Subcutaneous abdominal adipose tissue (tissue), 5 donors: ENCODE results near the gene CTNNA3.
"Not testable (repeated sequence)": the region's sequence is repeated elsewhere in the genome, so short reads cannot be mapped to it uniquely, and the experiment has no call there.

Source experiments
- H3K27ac ChIP-seq: one replicate; pipeline ENCODE4 v1.7.0; 2013; ENCODE audit warnings: low read depth, mild to moderate bottlenecking, inconsistent platforms, low read length, moderate library complexity
- H3K27me3 ChIP-seq, 5 donors: one replicate each; pipeline ENCODE4 v1.7.0; 2013; ENCODE audit warnings: low read length in 5 of 5, inconsistent platforms in 1 of 5; ENCODE audit not compliant: control insufficient read depth in 5 of 5, insufficient read depth in 4 of 5
- H3K36me3 ChIP-seq, 5 donors: one replicate each; pipeline ENCODE4 v1.7.0; 2013; ENCODE audit warnings: low read length in 5 of 5; ENCODE audit not compliant: control insufficient read depth in 5 of 5, insufficient read depth in 5 of 5
- H3K4me1 ChIP-seq, 5 donors: one replicate each; pipeline ENCODE4 v1.7.0; 2013; ENCODE audit warnings: low read length in 5 of 5, mild to moderate bottlenecking in 3 of 5, moderate library complexity in 1 of 5; ENCODE audit not compliant: control insufficient read depth in 5 of 5, insufficient read depth in 5 of 5
- H3K4me3 ChIP-seq, 5 donors: one replicate each; pipeline ENCODE4 v1.7.0; 2013; ENCODE audit warnings: low read length in 5 of 5, low read depth in 1 of 5
- H3K9ac ChIP-seq, 5 donors: one replicate each; pipeline ENCODE4 v1.7.0; 2013; ENCODE audit warnings: low read length in 5 of 5, mild to moderate bottlenecking in 4 of 5, moderate library complexity in 3 of 5
- H3K9me3 ChIP-seq, 5 donors: one replicate each; pipeline ENCODE4 v1.7.0; 2013; ENCODE audit warnings: low read length in 5 of 5; ENCODE audit not compliant: control insufficient read depth in 5 of 5
- donor health status: healthy.
- donor health status: healthy.
- donor health status: healthy.
- donor health status: healthy.
- donor health status: healthy.

The CTNNA3 gene

GRCh38 chr10:66394342-66395063 lies 1301.5 kb downstream of the CTNNA3 start:
- no peak overlapping the region for H3K4me3 ChIP-seq
- no peaks in the 10 kb centered on the region for H3K27me3 ChIP-seq
- H3K27ac ChIP-seq, result no peak overlapping the region
- H3K36me3 ChIP-seq, result no peaks in the 10 kb centered on the region
- no peak overlapping the region for H3K9ac ChIP-seq
- H3K4me1 ChIP-seq, result no peaks in the 10 kb centered on the region
- H3K9me3 ChIP-seq, result no peaks in the 10 kb centered on the region

GRCh38 chr10:66390926-66391325 lies 1305.1 kb downstream of the CTNNA3 start:
- no peaks in the 10 kb centered on the region for H3K9me3 ChIP-seq
- no peaks in the 10 kb centered on the region for H3K27me3 ChIP-seq
- no peak overlapping the region for H3K4me3 ChIP-seq
- no peak overlapping the region for H3K9ac ChIP-seq
- no peaks in the 10 kb centered on the region for H3K4me1 ChIP-seq
- no peak overlapping the region for H3K27ac ChIP-seq
- H3K36me3 ChIP-seq, result no peaks in the 10 kb centered on the region

GRCh38 chr10:66381045-66381444 lies 1315.0 kb downstream of the CTNNA3 start:
- no peak overlapping the region for H3K4me3 ChIP-seq
- H3K9ac ChIP-seq, result no peak overlapping the region
- peaks cover 0 to 4% (median 0%) of the 10 kb centered on the region in 5 donors for H3K4me1 ChIP-seq
- peaks cover 0 to 3% (median 0%) of the 10 kb centered on the region in 5 donors for H3K9me3 ChIP-seq
- H3K27me3 ChIP-seq, result no peaks in the 10 kb centered on the region
- no peak overlapping the region for H3K27ac ChIP-seq
- no peaks in the 10 kb centered on the region for H3K36me3 ChIP-seq

- Histone ChIP-seq H3K27me3 (no peaks in the 10 kb centered on the region), H3K9me3 (peaks cover 0 to 3% (median 0%) of the 10 kb centered on the region in 5 donors), H3K9ac (no peak overlapping the region), H3K4me3 (no peak overlapping the region), H3K4me1 (peaks cover 0 to 4% (median 0%) of the 10 kb centered on the region in 5 donors), H3K36me3 (no peaks in the 10 kb centered on the region), H3K27ac (no peak overlapping the region)
Observed at GRCh38 chr10:66378117-66378876, 1317.7 kb downstream of the CTNNA3 start.

GRCh38 chr10:66368146-66368545 lies 1327.8 kb downstream of the CTNNA3 start:
- peaks cover 0 to 2% (median 0%) of the 10 kb centered on the region in 5 donors for H3K9me3 ChIP-seq
- no peaks in the 10 kb centered on the region for H3K27me3 ChIP-seq
- H3K9ac ChIP-seq, result no peak overlapping the region
- no peak overlapping the region for H3K4me3 ChIP-seq
- no peaks in the 10 kb centered on the region for H3K4me1 ChIP-seq
- no peak overlapping the region for H3K27ac ChIP-seq
- no peaks in the 10 kb centered on the region for H3K36me3 ChIP-seq

GRCh38 chr10:66366163-66366562 lies 1329.8 kb downstream of the CTNNA3 start:
- H3K4me3 ChIP-seq, result no peak overlapping the region
- H3K4me1 ChIP-seq, result no peaks in the 10 kb centered on the region
- no peak overlapping the region for H3K9ac ChIP-seq
- H3K27ac ChIP-seq, result no peak overlapping the region
- H3K27me3 ChIP-seq, result no peaks in the 10 kb centered on the region
- no peaks in the 10 kb centered on the region for H3K36me3 ChIP-seq
- H3K9me3 ChIP-seq, result peaks cover 0 to 2% (median 0%) of the 10 kb centered on the region in 5 donors

- no peaks in the 10 kb centered on the region for H3K4me1 ChIP-seq
- H3K9me3 ChIP-seq, result peaks cover 0 to 2% (median 0%) of the 10 kb centered on the region in 5 donors
- H3K27ac ChIP-seq, result no peak overlapping the region
- no peak overlapping the region for H3K9ac ChIP-seq
- H3K36me3 ChIP-seq, result no peaks in the 10 kb centered on the region
- no peak overlapping the region for H3K4me3 ChIP-seq
- no peaks in the 10 kb centered on the region for H3K27me3 ChIP-seq
Observed at GRCh38 chr10:66365686-66366085, 1330.3 kb downstream of the CTNNA3 start.

GRCh38 chr10:66362522-66362921 lies 1333.5 kb downstream of the CTNNA3 start:
- H3K4me1 ChIP-seq, result no peaks in the 10 kb centered on the region
- no peaks in the 10 kb centered on the region for H3K27me3 ChIP-seq
- H3K27ac ChIP-seq, result no peak overlapping the region
- H3K4me3 ChIP-seq, result no peak overlapping the region
- H3K9me3 ChIP-seq, result peaks cover 0 to 2% (median 0%) of the 10 kb centered on the region in 5 donors
- no peak overlapping the region for H3K9ac ChIP-seq
- no peaks in the 10 kb centered on the region for H3K36me3 ChIP-seq

- not testable (repeated sequence) for H3K9ac ChIP-seq, H3K27me3 ChIP-seq, H3K36me3 ChIP-seq, H3K4me3 ChIP-seq, H3K27ac ChIP-seq, H3K9me3 ChIP-seq, H3K4me1 ChIP-seq
Observed at GRCh38 chr10:66353822-66354221, 1342.2 kb downstream of the CTNNA3 start.

- Histone ChIP-seq H3K27me3 (no peaks in the 10 kb centered on the region), H3K27ac (no peak overlapping the region), H3K4me1 (no peaks in the 10 kb centered on the region), H3K36me3 (no peaks in the 10 kb centered on the region), H3K9me3 (no peaks in the 10 kb centered on the region), H3K9ac (no peak overlapping the region), H3K4me3 (no peak overlapping the region)
Observed at GRCh38 chr10:66353422-66353821, 1342.6 kb downstream of the CTNNA3 start.
